Mucosa of rectum (tissue), 2 donors: Measurements from ENCODE around the gene BMPR1B.

Experiments used
- H3K27ac ChIP-seq, 2 donors: one replicate each; pipeline ENCODE4 v1.7.0; 2013; ENCODE audit warnings: inconsistent platforms in 2 of 2, low read depth in 2 of 2, low read length in 2 of 2
- H3K27me3 ChIP-seq, 2 donors: one replicate each; pipeline ENCODE4 v1.7.0; 2013; ENCODE audit warnings: low read length in 2 of 2; ENCODE audit not compliant: control insufficient read depth in 2 of 2, insufficient read depth in 2 of 2
- H3K36me3 ChIP-seq, 2 donors: one replicate each; pipeline ENCODE4 v1.7.0; 2013; ENCODE audit warnings: low read length in 2 of 2; ENCODE audit not compliant: control insufficient read depth in 2 of 2, insufficient read depth in 2 of 2
- H3K4me1 ChIP-seq, 2 donors: one replicate each; pipeline ENCODE4 v1.7.0; 2013; ENCODE audit warnings: low read length in 2 of 2, mild to moderate bottlenecking in 1 of 2; ENCODE audit not compliant: control insufficient read depth in 2 of 2, insufficient read depth in 2 of 2
- H3K4me3 ChIP-seq, 2 donors: one replicate each; pipeline ENCODE4 v1.7.0; 2013; ENCODE audit warnings: low read length in 2 of 2
- H3K9ac ChIP-seq, 2 donors: one replicate each; pipeline ENCODE4 v1.7.0; 2013; ENCODE audit warnings: low read length in 2 of 2, low read depth in 1 of 2, mild to moderate bottlenecking in 1 of 2
- H3K9me3 ChIP-seq, 2 donors: one replicate each; pipeline ENCODE4 v1.7.0; 2013; ENCODE audit warnings: low read length in 2 of 2; ENCODE audit not compliant: control insufficient read depth in 2 of 2
- donor health status: healthy.
- donor health status: Normal muscosa, but diverticular disease.

The BMPR1B gene

GRCh38 chr4:94762326-94762725 is 4.6 kb downstream of the BMPR1B start:
- H3K9me3 ChIP-seq: no peaks in the 10 kb centered on the region
- peaks cover 0 to 2% of the 10 kb centered on the region in 2 donors for H3K4me1 ChIP-seq
- H3K27me3 ChIP-seq: peaks cover 21 to 33% of the 10 kb centered on the region in 2 donors
- no peak overlapping the region for H3K4me3 ChIP-seq
- no peak overlapping the region for H3K9ac ChIP-seq
- H3K27ac ChIP-seq: no peak overlapping the region
- no peaks in the 10 kb centered on the region for H3K36me3 ChIP-seq

- Histone ChIP-seq H3K4me3 (no peak overlapping the region), H3K4me1 (peaks cover 0 to 2% of the 10 kb centered on the region in 2 donors), H3K9me3 (no peaks in the 10 kb centered on the region), H3K9ac (no peak overlapping the region), H3K27me3 (peaks cover 19 to 30% of the 10 kb centered on the region in 2 donors), H3K27ac (no peak overlapping the region), H3K36me3 (no peaks in the 10 kb centered on the region)
These were observed 5.2 kb downstream of the BMPR1B start for GRCh38 chr4:94763005-94763404.

DNA sequence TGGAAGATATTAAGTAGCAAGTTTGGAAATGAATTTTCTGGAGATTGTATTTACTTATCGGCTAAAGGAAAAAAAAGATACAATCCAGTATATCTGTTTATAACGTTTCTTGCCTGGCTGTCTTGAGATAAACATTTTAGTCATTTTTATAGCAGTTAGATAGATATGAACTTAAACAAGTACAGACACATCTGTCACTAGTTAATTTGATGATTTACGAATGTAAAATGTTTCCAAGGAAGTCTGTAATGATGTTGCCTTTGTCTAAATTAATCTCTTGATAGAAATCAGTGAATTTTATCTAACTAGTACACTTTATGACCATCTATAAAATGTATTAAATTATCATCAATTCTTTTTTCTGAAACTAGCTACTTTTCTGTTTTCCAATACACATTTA is 5.7 kb downstream of the BMPR1B start:
- Histone ChIP-seq H3K27ac (no peak overlapping the region), H3K9me3 (no peaks in the 10 kb centered on the region), H3K36me3 (no peaks in the 10 kb centered on the region), H3K9ac (no peak overlapping the region), H3K4me1 (peaks cover 0 to 2% of the 10 kb centered on the region in 2 donors), H3K27me3 (peaks cover 17 to 28% of the 10 kb centered on the region in 2 donors), H3K4me3 (no peak overlapping the region)

GRCh38 chr4:94764069-94764468 is 6.3 kb downstream of the BMPR1B start:
- Histone ChIP-seq H3K4me3 (no peak overlapping the region), H3K27ac (no peak overlapping the region), H3K9me3 (no peaks in the 10 kb centered on the region), H3K27me3 (peaks cover 12 to 22% of the 10 kb centered on the region in 2 donors), H3K36me3 (no peaks in the 10 kb centered on the region), H3K9ac (no peak overlapping the region), H3K4me1 (no peaks in the 10 kb centered on the region)

DNA sequence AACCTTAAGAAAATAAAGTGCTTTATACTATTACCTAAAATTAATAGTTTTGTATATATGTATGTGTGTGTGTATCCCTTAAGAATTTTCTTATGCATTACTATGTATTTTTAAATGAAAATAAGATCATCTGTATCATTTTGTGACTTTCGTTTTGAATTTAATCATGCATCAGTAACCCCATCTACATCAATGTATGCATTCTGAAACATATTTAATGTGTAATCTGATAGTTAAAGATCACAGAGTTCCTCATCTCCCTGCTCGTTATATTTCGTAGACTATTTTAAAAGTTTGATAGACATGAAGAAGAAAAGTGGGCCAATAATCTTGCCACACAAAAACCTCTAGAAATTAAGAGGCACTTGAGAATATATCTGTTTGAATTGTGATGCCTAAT is 7.4 kb downstream of the BMPR1B start:
- no peak overlapping the region for H3K9ac ChIP-seq
- peaks cover 6 to 11% of the 10 kb centered on the region in 2 donors for H3K27me3 ChIP-seq
- H3K36me3 ChIP-seq: no peaks in the 10 kb centered on the region
- H3K4me3 ChIP-seq: no peak overlapping the region
- H3K4me1 ChIP-seq: no peaks in the 10 kb centered on the region
- H3K9me3 ChIP-seq: no peaks in the 10 kb centered on the region
- H3K27ac ChIP-seq: no peak overlapping the region

GRCh38 chr4:94765648-94766047 is 7.9 kb downstream of the BMPR1B start:
- Histone ChIP-seq H3K9me3 (no peaks in the 10 kb centered on the region), H3K27ac (no peak overlapping the region), H3K4me1 (no peaks in the 10 kb centered on the region), H3K9ac (no peak overlapping the region), H3K27me3 (peaks cover 2 to 7% of the 10 kb centered on the region in 2 donors), H3K4me3 (no peak overlapping the region), H3K36me3 (no peaks in the 10 kb centered on the region)

DNA sequence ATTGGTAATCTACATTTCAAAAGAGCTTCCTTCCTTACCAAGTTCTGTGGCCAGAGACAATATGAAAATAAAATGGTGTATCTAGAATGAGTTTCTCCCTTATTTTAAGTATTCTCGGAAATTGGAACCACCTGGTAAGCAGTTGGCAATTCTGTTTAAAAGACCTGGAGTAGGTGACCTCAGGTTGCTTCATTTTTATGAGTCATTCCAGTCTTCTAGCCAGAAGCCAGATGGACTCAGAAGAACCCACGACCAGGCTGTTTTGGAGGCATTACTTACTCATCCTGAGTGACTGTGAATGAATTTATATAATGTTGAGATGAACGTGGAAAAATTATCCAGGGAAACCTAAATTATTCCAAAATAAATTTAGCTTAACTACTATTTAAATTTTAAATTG is 9.1 kb downstream of the BMPR1B start:
- no peaks in the 10 kb centered on the region for H3K4me1 ChIP-seq
- H3K9me3 ChIP-seq: no peaks in the 10 kb centered on the region
- H3K4me3 ChIP-seq: no peak overlapping the region
- no peak overlapping the region for H3K9ac ChIP-seq
- no peaks in the 10 kb centered on the region for H3K36me3 ChIP-seq
- no peak overlapping the region for H3K27ac ChIP-seq
- peaks cover 0 to 5% of the 10 kb centered on the region in 2 donors for H3K27me3 ChIP-seq

DNA sequence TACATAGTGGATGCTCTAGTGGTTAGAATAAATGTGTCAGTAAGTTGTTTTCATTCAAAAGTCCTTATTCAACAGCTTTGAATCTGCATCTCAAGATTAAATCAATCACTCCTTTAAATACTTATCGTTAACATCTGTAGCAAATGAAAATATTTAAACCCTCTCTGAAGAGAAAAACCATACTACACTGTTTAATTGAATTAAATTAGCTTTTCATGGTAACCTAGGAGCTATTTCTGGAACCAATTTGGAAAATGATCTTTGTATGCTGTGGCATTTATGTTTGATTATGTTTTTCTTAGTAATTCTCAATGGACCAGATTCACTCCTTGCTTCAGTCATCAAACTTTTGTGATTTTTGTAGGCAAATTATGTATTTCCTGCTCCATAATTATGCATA is 9.7 kb downstream of the BMPR1B start:
- Histone ChIP-seq H3K4me3 (no peak overlapping the region), H3K27me3 (peaks cover 0 to 5% of the 10 kb centered on the region in 2 donors)

GRCh38 chr4:94782707-94783106 is 25.0 kb downstream of the BMPR1B start:
- Histone ChIP-seq H3K4me1 (no peaks in the 10 kb centered on the region), H3K27ac (no peak overlapping the region), H3K9me3 (no peaks in the 10 kb centered on the region), H3K36me3 (no peaks in the 10 kb centered on the region), H3K4me3 (no peak overlapping the region), H3K9ac (no peak overlapping the region), H3K27me3 (no peaks in the 10 kb centered on the region)

More for the DNA sequence above, 9.7 kb downstream of the BMPR1B start:
- no peak overlapping the region for H3K9ac ChIP-seq
- no peaks in the 10 kb centered on the region for H3K4me1 ChIP-seq
- H3K27ac ChIP-seq: no peak overlapping the region
- no peaks in the 10 kb centered on the region for H3K36me3 ChIP-seq
- H3K9me3 ChIP-seq: no peaks in the 10 kb centered on the region

DNA sequence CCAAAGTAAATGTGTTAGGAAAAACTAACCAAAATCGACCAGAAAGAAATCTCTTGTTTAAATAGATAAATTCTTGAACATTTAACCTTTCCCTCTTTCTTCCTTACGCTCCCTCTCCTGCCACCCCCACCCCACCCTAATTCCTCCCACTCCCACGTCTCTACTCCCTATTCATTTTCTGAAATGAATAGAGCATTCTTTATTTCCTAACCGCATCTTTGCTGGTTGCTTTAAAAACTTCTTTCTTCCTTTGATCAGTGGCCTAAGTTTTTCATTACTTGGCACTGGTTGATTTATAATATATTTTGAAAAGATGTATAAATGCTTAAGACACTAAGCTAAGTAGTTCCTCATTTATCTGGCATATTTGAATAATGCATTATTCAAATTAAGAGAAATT is 33.9 kb downstream of the BMPR1B start:
- H3K36me3 ChIP-seq: no peaks in the 10 kb centered on the region
- H3K9me3 ChIP-seq: no peaks in the 10 kb centered on the region
- no peak overlapping the region for H3K4me3 ChIP-seq
- no peaks in the 10 kb centered on the region for H3K27me3 ChIP-seq
- H3K27ac ChIP-seq: no peak overlapping the region
- H3K4me1 ChIP-seq: no peaks in the 10 kb centered on the region
- H3K9ac ChIP-seq: no peak overlapping the region

GRCh38 chr4:94798808-94799207 is 41.1 kb downstream of the BMPR1B start:
- H3K36me3 ChIP-seq: no peaks in the 10 kb centered on the region
- no peaks in the 10 kb centered on the region for H3K4me1 ChIP-seq
- H3K9ac ChIP-seq: no peak overlapping the region
- H3K27me3 ChIP-seq: no peaks in the 10 kb centered on the region
- no peaks in the 10 kb centered on the region for H3K9me3 ChIP-seq
- H3K27ac ChIP-seq: no peak overlapping the region
- H3K4me3 ChIP-seq: no peak overlapping the region
